GM23248 (cell line): ENCODE data around the gene ETV6. TPM values are rescaled to one million over a fixed set of nuclear protein-coding genes. Genes with fewer than 3 reads are reported as not detected.

Experiments used
- DNase-seq: peaks from one replicate; pipeline ENCODE4 v3.0.0-alpha.2; 2015
- H2AFZ ChIP-seq: fragments of 200-600 bp; sonication (generic); 2 replicates; pipeline ENCODE4 v1.6.1; 2016; ENCODE audit warnings: antibody characterized with exemption
- H3F3A ChIP-seq: fragments of 200-600 bp; sonication (generic); 2 replicates; pipeline ENCODE4 v1.6.1; 2016; ENCODE audit warnings: mild to moderate bottlenecking, antibody characterized with exemption, mixed run types; ENCODE audit not compliant: insufficient read depth
- H3K27ac ChIP-seq: fragments of 200-600 bp; sonication (generic); 2 replicates; pipeline ENCODE4 v1.5.1; 2016; ENCODE audit warnings: mild to moderate bottlenecking
- H3K27me3 ChIP-seq: fragments of 200-600 bp; sonication (generic); replicated peaks from 2 replicates; pipeline ENCODE4 v1.6.1; 2016; ENCODE audit warnings: mild to moderate bottlenecking; ENCODE audit not compliant: insufficient read depth
- H3K36me3 ChIP-seq: fragments of 200-600 bp; sonication (generic); 2 replicates; pipeline ENCODE4 v1.6.1; 2016; ENCODE audit warnings: low read depth, mild to moderate bottlenecking
- H3K4me1 ChIP-seq: fragments of 200-600 bp; sonication (generic); 2 replicates; pipeline ENCODE4 v1.6.1; 2016; ENCODE audit warnings: mild to moderate bottlenecking; ENCODE audit not compliant: insufficient read depth
- H3K4me2 ChIP-seq: fragments of 200-600 bp; sonication (generic); one replicate; pipeline ENCODE4 v1.6.1; 2016; ENCODE audit warnings: mild to moderate bottlenecking; ENCODE audit not compliant: unreplicated experiment
- H3K4me3 ChIP-seq: fragments of 200-600 bp; sonication (generic); 2 replicates; pipeline ENCODE4 v1.5.1; 2016; ENCODE audit warnings: mild to moderate bottlenecking
- H3K79me2 ChIP-seq: fragments of 200-600 bp; sonication (generic); 2 replicates; pipeline ENCODE4 v1.6.1; 2016; ENCODE audit warnings: mild to moderate bottlenecking; ENCODE audit not compliant: insufficient read depth
- H3K9ac ChIP-seq: fragments of 200-600 bp; sonication (generic); 2 replicates; pipeline ENCODE4 v1.6.1; 2016; ENCODE audit warnings: mild to moderate bottlenecking
- H3K9me2 ChIP-seq: fragments of 200-600 bp; sonication (generic); 2 replicates; pipeline ENCODE4 v1.6.1; 2016; ENCODE audit warnings: mixed run types, mild to moderate bottlenecking, moderate library complexity; ENCODE audit not compliant: insufficient read depth
- H3K9me3 ChIP-seq: fragments of 200-600 bp; sonication (generic); one replicate; pipeline ENCODE4 v1.6.1; 2017; ENCODE audit warnings: low read depth
- H4K20me1 ChIP-seq: fragments of 200-600 bp; sonication (generic); 2 replicates; pipeline ENCODE4 v1.6.0; 2016; ENCODE audit not compliant: insufficient read depth
- EZH2 ChIP-seq: fragments of 200-600 bp; sonication (generic); IDR thresholded peaks from 2 replicates; pipeline ENCODE4 v1.6.1; 2018; ENCODE audit warnings: antibody characterized with exemption, mild to moderate bottlenecking; ENCODE audit not compliant: insufficient read depth, poor library complexity, severe bottlenecking
- EZH2phosphoT487 ChIP-seq: fragments of 200-600 bp; sonication (generic); IDR thresholded peaks from 2 replicates; pipeline ENCODE4 v1.6.1; 2018; ENCODE audit warnings: antibody characterized with exemption, moderate library complexity, mild to moderate bottlenecking, low read depth; ENCODE audit not compliant: insufficient read depth
- WGBS, 2 experiments: methylation state at CpG; one replicate each; pipeline ENCODE4 v1.1.6; 2015 to 2017; ENCODE audit warnings: low lambda C conversion rate in 2 of 2, low coverage in 1 of 2; ENCODE audit errors: missing lambda C conversion rate in 2 of 2; 5-methylcytosine and 5-hydroxymethylcytosine counted together
- in situ Hi-C: fragments of 300-500 bp; cut with MboI; formaldehyde crosslinking; loops from 2 replicates; pipeline ENCODE4 v1.15.0; 2020
- polyA plus RNA-seq: library from polyadenylated mRNA; unstranded; fragments of >200 nt; fragmentation: Nextera tagmentation; extraction: Ambion mirVana; gene quantifications from 2 replicates; pipeline ENCODE4 v1.2.1, GENCODE V29; 2016
- total RNA-seq: library from RNA; depleted of rRNA; stranded (reverse); fragments of >200 nt; shearing (Covaris generic); gene quantifications from 2 replicates; pipeline ENCODE4 v1.2.3, GENCODE V29; 2014

Gene ETV6
- total and polyA plus RNA-seq, 2 experiments from 2014 or later, result 2.5 to 10.4 TPM

GRCh38 chr12:11829764-11830194 lies 180.3 kb downstream of the ETV6 start:
- no peaks in the 10 kb centered on the region for H3K9me2 ChIP-seq
- H2AFZ ChIP-seq, result no peak overlapping the region
- H3K9ac ChIP-seq, result no peak overlapping the region
- peaks cover 13% of the 10 kb centered on the region for H3K4me1 ChIP-seq
- no peaks in the 10 kb centered on the region for H4K20me1 ChIP-seq
- no peak for DNase-seq
- H3K4me2 ChIP-seq, result no peak overlapping the region
- peaks cover 19% of the 10 kb centered on the region for H3K79me2 ChIP-seq
- no peak overlapping the region for H3K4me3 ChIP-seq
- in situ Hi-C loops, result no loop called here
- H3K27ac ChIP-seq, result no peak overlapping the region
- 89% methylated on average over 4 of the region's 4 CpGs for WGBS, 2 experiments
- no peaks in the 10 kb centered on the region for H3K27me3 ChIP-seq
- no peaks in the 10 kb centered on the region for H3K9me3 ChIP-seq
- TF ChIP-seq EZH2phosphoT487, result no peak
- no peak for TF ChIP-seq EZH2
- no peaks in the 10 kb centered on the region for H3K36me3 ChIP-seq
- peaks cover 16% of the 10 kb centered on the region for H3F3A ChIP-seq

- Histone ChIP-seq H3K9me2 (no peaks in the 10 kb centered on the region), H3K9me3 (no peaks in the 10 kb centered on the region), H3K36me3 (no peaks in the 10 kb centered on the region), H3K4me2 (no peak overlapping the region), H3K4me1 (peaks cover 19% of the 10 kb centered on the region), H3K9ac (no peak overlapping the region), H3K27ac (no peak overlapping the region), H2AFZ (no peak overlapping the region), H3K27me3 (no peaks in the 10 kb centered on the region), H3K79me2 (peaks cover 19% of the 10 kb centered on the region), H4K20me1 (no peaks in the 10 kb centered on the region), H3F3A (peaks cover 22% of the 10 kb centered on the region), H3K4me3 (no peak overlapping the region)
- no peak for DNase-seq
- 27 to 31% methylated on average over 5 of the region's 5 CpGs for WGBS, 2 experiments
- TF ChIP-seq EZH2phosphoT487 (no peak), EZH2 (no peak)
- in situ Hi-C loops, result no loop called here
Observed at GRCh38 chr12:11830307-11830801, 180.9 kb downstream of the ETV6 start.

- WGBS, 2 experiments, result 94 to 100% methylated on average over 4 of the region's 4 CpGs
- Histone ChIP-seq H3K79me2 (peaks cover 27% of the 10 kb centered on the region), H3K27ac (no peak overlapping the region), H3K4me1 (peaks cover 22% of the 10 kb centered on the region), H3K27me3 (no peaks in the 10 kb centered on the region), H3K4me2 (no peak overlapping the region), H3K36me3 (no peaks in the 10 kb centered on the region), H4K20me1 (no peaks in the 10 kb centered on the region), H3K9me3 (no peaks in the 10 kb centered on the region), H2AFZ (no peak overlapping the region), H3K9ac (no peak overlapping the region), H3K9me2 (no peaks in the 10 kb centered on the region), H3K4me3 (no peak overlapping the region), H3F3A (peaks cover 27% of the 10 kb centered on the region)
- in situ Hi-C loops, result no loop called here
- no peak for DNase-seq
- no peak for TF ChIP-seq EZH2phosphoT487
- no peak for TF ChIP-seq EZH2
Observed at GRCh38 chr12:11832093-11832492, 182.6 kb downstream of the ETV6 start.

GRCh38 chr12:11833174-11833895 lies 183.9 kb downstream of the ETV6 start:
- no peaks in the 10 kb centered on the region for H4K20me1 ChIP-seq
- in situ Hi-C loops, result no loop called here
- H2AFZ ChIP-seq, result no peak overlapping the region
- H3K9ac ChIP-seq, result no peak overlapping the region
- peaks cover 27% of the 10 kb centered on the region for H3F3A ChIP-seq
- WGBS, 2 experiments, result 59 to 64% methylated on average over 4 of the region's 4 CpGs
- peak overlapping the region; percentile 72 for H3K27ac ChIP-seq
- DNase-seq, result no peak
- H3K27me3 ChIP-seq, result no peaks in the 10 kb centered on the region
- H3K9me2 ChIP-seq, result no peaks in the 10 kb centered on the region
- TF ChIP-seq EZH2phosphoT487 (no peak), EZH2 (no peak)
- H3K4me2 ChIP-seq, result no peak overlapping the region
- H3K79me2 ChIP-seq, result peaks cover 31% of the 10 kb centered on the region
- H3K4me3 ChIP-seq, result no peak overlapping the region
- H3K4me1 ChIP-seq, result peaks cover 22% of the 10 kb centered on the region
- no peaks in the 10 kb centered on the region for H3K36me3 ChIP-seq
- no peaks in the 10 kb centered on the region for H3K9me3 ChIP-seq
